Esophagus muscularis mucosa (tissue), 4 donors: Measurements from ENCODE around the gene USP13. TPM values are rescaled to one million over a fixed set of nuclear protein-coding genes. Genes with fewer than 3 reads are reported as not detected.

Experiments used
- DNase-seq: peaks from one replicate; pipeline ENCODE4 v3.0.0-alpha.2; 2017; ENCODE audit errors: extremely low spot score
- H3K27ac ChIP-seq, 4 donors: fragments of 200-600 bp; sonication (generic); replicated peaks in 1 of 4; 1 replicate in 3 of 4; 2 replicates in 1 of 4; pipeline ENCODE4 v1.5.1; 2016 to 2019; ENCODE audit warnings: mild to moderate bottlenecking in 1 of 4
- H3K27me3 ChIP-seq, 4 donors: fragments of 200-600 bp; sonication (generic); one replicate each; pipeline versions ENCODE4 v1.5.1 to v1.6.0; 2016 to 2019
- H3K36me3 ChIP-seq, 4 donors: fragments of 200-600 bp; sonication (generic); one replicate each; pipeline ENCODE4 v1.5.1; 2016 to 2019
- H3K4me1 ChIP-seq, 4 donors: fragments of 200-600 bp; sonication (generic); one replicate each; pipeline ENCODE4 v1.5.1; 2016 to 2019
- H3K4me3 ChIP-seq, 4 donors: fragments of 200-600 bp; sonication (generic); 1 replicate in 2 of 4; 2 replicates in 2 of 4; pipeline ENCODE4 v1.5.1; 2016 to 2019; ENCODE audit warnings: mild to moderate bottlenecking in 4 of 4, moderate library complexity in 1 of 4
- H3K9me3 ChIP-seq, 4 donors: fragments of 200-600 bp; sonication (generic); 1 replicate in 3 of 4; 2 replicates in 1 of 4; pipeline ENCODE4 v1.5.1; 2016 to 2019
- EP300 ChIP-seq: sonication (generic); formaldehyde crosslinking; IDR thresholded peaks from one replicate; pipeline ENCODE4 v1.6.1; 2017; ENCODE audit warnings: antibody characterized with exemption
- POLR2A ChIP-seq: fragments of 450-650 bp; IDR thresholded peaks from one replicate; pipeline ENCODE4 v1.6.1; 2017; ENCODE audit warnings: antibody characterized with exemption, moderate library complexity, mild to moderate bottlenecking, low read depth
- POLR2AphosphoS5 ChIP-seq, 2 donors: sonication (generic); formaldehyde crosslinking; IDR thresholded peaks; one replicate each; pipeline ENCODE4 v1.6.1; 2017; ENCODE audit warnings: antibody characterized with exemption in 2 of 2
- WGBS: methylation state at CpG from one replicate; pipeline ENCODE4 v1.1.5; 2018; 5-methylcytosine and 5-hydroxymethylcytosine counted together
- intact Hi-C: fragments of 100-400 bp; cut with DNase I; formaldehyde crosslinking; loops from one replicate; pipeline ENCODE4 v1.15.1; 2023
- total RNA-seq, 4 donors: library from RNA; depleted of rRNA; stranded (reverse); fragments of >200 nt; gene quantifications; one replicate each; pipeline versions ENCODE4 v1.1.0 to v1.2.1, GENCODE V29; 2016
- TF ChIP-seq, protein P1 (sequence below), 3 experiments: fragments of 200-600 bp in 2 of 3; fragments of 450-650 bp in 1 of 3; sonication (generic) in 2 of 3; IDR thresholded peaks; one replicate each; pipeline ENCODE4 v1.5.1; 2017 to 2019; ENCODE audit warnings: antibody characterized with exemption in 3 of 3, mild to moderate bottlenecking in 2 of 3, moderate library complexity in 1 of 3

The USP13 gene, protein sequence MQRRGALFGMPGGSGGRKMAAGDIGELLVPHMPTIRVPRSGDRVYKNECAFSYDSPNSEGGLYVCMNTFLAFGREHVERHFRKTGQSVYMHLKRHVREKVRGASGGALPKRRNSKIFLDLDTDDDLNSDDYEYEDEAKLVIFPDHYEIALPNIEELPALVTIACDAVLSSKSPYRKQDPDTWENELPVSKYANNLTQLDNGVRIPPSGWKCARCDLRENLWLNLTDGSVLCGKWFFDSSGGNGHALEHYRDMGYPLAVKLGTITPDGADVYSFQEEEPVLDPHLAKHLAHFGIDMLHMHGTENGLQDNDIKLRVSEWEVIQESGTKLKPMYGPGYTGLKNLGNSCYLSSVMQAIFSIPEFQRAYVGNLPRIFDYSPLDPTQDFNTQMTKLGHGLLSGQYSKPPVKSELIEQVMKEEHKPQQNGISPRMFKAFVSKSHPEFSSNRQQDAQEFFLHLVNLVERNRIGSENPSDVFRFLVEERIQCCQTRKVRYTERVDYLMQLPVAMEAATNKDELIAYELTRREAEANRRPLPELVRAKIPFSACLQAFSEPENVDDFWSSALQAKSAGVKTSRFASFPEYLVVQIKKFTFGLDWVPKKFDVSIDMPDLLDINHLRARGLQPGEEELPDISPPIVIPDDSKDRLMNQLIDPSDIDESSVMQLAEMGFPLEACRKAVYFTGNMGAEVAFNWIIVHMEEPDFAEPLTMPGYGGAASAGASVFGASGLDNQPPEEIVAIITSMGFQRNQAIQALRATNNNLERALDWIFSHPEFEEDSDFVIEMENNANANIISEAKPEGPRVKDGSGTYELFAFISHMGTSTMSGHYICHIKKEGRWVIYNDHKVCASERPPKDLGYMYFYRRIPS
- total RNA-seq: 10 to 100 TPM in 3 of 4 donors, 1 to 10 TPM in 1; 8.7 to 15.1 (median 11.9) TPM

DNA sequence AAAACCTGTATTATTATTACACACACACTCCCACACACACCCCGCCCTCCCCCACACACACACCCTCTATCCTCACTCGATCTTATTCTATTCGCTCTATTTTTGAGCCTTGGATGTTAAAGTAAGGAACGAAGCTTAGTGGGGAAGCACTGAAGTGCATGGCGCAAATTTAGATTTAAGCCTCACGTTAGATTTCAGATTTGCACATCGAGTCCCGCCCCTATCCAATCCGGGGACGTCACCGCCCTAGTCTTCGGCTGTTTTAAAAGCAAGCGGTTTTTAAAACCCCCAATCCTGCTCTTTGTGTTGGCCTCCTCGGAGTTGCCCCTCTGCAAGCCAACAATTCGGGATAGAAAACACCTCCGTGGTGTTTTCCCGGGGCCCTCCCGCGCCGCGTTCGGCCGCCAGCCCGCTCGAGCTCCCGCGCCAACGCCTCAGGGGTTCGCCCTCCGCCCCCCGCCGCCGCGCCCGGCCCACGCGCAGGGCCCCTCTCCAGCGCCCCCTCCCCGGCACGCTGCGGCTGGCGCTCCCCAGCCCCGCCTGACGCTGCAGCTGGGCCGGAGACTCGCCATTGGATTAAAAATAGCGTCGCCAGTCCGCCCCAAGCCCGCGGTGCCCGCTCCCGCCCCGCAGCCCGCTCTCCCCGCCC lies at the start of gene USP13:
Gene USP13 (plus strand): TSS at position 594 of the 649 bp plus-strand sequence. CDS start 186 bp downstream, outside the sequence.
- no peak for DNase-seq

DNA sequence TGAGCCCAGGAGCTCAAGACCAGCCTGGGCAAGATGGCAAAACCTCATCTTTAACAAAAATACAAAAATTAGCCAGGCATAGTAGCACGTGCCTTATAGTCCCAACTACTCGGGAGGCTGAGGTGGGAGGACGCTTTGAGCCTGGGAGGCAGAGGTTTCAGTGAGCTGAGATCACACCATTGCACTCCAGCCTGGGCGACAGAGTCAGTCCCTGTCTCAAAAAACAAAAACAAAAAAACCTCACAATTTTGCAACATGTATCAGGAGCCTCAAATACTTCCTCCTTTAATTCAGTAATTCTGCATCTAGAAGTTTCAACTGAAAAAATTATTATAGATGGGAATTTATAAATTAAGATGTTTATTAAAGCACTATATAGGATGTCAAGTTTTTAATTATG lies 49.5 kb upstream of the USP13 start:
- H3K27me3 ChIP-seq: no peaks in the 10 kb centered on the region
- H3K36me3 ChIP-seq: peaks cover 14 to 52% (median 41%) of the 10 kb centered on the region in 4 donors
- TF ChIP-seq, protein P1, sequence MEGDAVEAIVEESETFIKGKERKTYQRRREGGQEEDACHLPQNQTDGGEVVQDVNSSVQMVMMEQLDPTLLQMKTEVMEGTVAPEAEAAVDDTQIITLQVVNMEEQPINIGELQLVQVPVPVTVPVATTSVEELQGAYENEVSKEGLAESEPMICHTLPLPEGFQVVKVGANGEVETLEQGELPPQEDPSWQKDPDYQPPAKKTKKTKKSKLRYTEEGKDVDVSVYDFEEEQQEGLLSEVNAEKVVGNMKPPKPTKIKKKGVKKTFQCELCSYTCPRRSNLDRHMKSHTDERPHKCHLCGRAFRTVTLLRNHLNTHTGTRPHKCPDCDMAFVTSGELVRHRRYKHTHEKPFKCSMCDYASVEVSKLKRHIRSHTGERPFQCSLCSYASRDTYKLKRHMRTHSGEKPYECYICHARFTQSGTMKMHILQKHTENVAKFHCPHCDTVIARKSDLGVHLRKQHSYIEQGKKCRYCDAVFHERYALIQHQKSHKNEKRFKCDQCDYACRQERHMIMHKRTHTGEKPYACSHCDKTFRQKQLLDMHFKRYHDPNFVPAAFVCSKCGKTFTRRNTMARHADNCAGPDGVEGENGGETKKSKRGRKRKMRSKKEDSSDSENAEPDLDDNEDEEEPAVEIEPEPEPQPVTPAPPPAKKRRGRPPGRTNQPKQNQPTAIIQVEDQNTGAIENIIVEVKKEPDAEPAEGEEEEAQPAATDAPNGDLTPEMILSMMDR (IDR thresholded peaks at IDR 0.05): no peak
- no peak for TF ChIP-seq EP300
- TF ChIP-seq POLR2A: no peak
- TF ChIP-seq POLR2AphosphoS5 (IDR thresholded peaks at IDR 0.05): no peak
- H3K4me3 ChIP-seq: peak overlapping the region in 3 of 4 donors; percentile 77 to 92 (median 81)
- intact Hi-C loops: no loop called here
- WGBS: 75% methylated on average over 4 of the region's 4 CpGs
- H3K9me3 ChIP-seq: no peaks in the 10 kb centered on the region
- H3K27ac ChIP-seq: no peak overlapping the region
- peaks cover 20 to 50% (median 39%) of the 10 kb centered on the region in 4 donors for H3K4me1 ChIP-seq
- DNase-seq: no peak

More for the DNA sequence above, at the start of gene USP13:
- H3K36me3 ChIP-seq: no peaks in the 10 kb centered on the region
- H3K27ac ChIP-seq: peak within 1 kb of the TSS; percentile 95 to 97 (median 96)
- TF ChIP-seq EP300: no peak
- no peak for TF ChIP-seq POLR2A
- TF ChIP-seq, protein P1 (IDR thresholded peaks at IDR 0.05): peak in 1 of 3 experiments; percentile 45
- peak; percentile 15 to 19 for TF ChIP-seq POLR2AphosphoS5 (IDR thresholded peaks at IDR 0.05)
- no peaks in the 10 kb centered on the region for H3K27me3 ChIP-seq
- H3K4me3 ChIP-seq: peak within 1 kb of the TSS; percentile 86 to 94 (median 89)
- H3K4me1 ChIP-seq: peaks cover 4 to 27% (median 17%) of the 10 kb centered on the region in 4 donors
- no peaks in the 10 kb centered on the region for H3K9me3 ChIP-seq
- 3% methylated on average over 16 of the region's 56 CpGs for WGBS
- intact Hi-C loops: loop anchor here (5.0 kb wide), 1 partner anchor 45 kb away; no protein-coding TSS in a partner anchor

DNA sequence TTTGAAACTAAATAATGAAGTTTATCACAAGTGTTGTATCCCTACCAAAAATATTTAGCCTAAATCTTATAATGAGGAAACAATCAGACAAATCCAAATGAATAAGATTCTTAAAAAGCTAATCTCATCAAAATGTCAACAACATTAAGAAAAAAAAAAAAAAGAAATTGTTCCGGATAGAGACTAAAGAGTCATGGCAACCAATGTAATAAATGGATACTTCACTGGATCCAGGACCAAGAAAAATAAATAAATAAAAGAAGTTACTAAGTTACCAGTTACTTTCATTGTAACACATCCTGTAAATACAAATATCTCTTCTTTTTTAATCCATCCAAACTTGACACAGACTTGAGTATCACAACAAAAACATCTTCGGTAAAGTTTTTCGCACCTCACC lies 49.0 kb upstream of the USP13 start:
- intact Hi-C loops: no loop called here
- DNase-seq: no peak
- Histone ChIP-seq H3K9me3 (no peaks in the 10 kb centered on the region), H3K4me1 (peaks cover 20 to 55% (median 44%) of the 10 kb centered on the region in 4 donors), H3K4me3 (peak overlapping the region; percentile 71 to 92 (median 79)), H3K27me3 (no peaks in the 10 kb centered on the region), H3K27ac (peak overlapping the region; percentile 89 to 93 (median 92)), H3K36me3 (peaks cover 14 to 52% (median 36%) of the 10 kb centered on the region in 4 donors)
- 4% methylated on average over 3 of the region's 3 CpGs for WGBS
- TF ChIP-seq POLR2AphosphoS5 (IDR thresholded peaks at IDR 0.05) (no peak), POLR2A (no peak), EP300 (no peak)
- TF ChIP-seq, protein P1 (IDR thresholded peaks at IDR 0.05): no peak

DNA sequence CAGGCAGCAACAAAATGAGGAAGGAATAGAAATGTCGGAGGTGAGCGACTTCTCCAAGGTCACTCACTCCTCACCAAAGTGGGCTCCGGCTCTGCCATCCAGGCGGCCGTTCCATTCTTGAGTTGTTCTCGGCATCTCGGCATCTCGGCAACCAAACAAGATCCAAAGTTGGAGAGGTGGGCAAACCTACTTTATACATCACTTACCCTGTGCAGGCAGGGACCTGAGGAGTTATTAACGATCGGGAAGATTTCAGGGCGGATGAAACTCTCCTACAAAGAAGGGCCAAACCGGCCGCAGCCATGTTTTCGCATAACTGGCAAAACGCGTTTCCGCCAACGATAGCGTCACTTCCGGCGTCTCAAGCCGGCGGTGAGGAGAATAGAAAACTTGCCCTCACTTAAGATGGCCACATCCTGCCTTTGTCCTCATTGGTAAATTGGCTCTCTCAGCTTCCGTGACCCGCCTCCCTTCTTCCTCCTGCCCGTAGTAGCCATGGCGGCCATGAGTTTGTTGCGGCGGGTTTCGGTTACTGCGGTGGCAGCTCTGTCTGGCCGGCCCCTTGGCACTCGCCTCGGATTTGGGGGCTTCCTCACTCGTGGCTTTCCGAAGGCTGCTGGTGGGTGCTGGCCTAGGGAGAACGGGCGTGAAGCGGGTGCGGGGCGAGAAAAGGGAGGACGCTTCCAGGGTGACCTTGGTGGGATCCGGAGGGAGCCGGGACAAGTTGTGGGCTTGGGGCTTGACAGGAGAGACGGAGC lies 48.3 kb upstream of the USP13 start, which contains the start of the genes MRPL47 and NDUFB5:
Gene MRPL47 (minus strand): TSS at position 318 of the 758 bp plus-strand sequence. CDS start 14 bp downstream, at position 304.
Gene NDUFB5 (plus strand): TSS at position 474 of the 758 bp plus-strand sequence. CDS start 22 bp downstream, at position 496.
- DNase-seq: peak; percentile 98
- WGBS: 2% methylated on average over 28 of the region's 45 CpGs
- H3K27me3 ChIP-seq: no peaks in the 10 kb centered on the region
- H3K4me3 ChIP-seq: peak within 1 kb of the TSS; percentile 71 to 92 (median 79)
- H3K27ac ChIP-seq: peak within 1 kb of the TSS; percentile 89 to 93 (median 92)
- H3K4me1 ChIP-seq: peaks cover 20 to 62% (median 51%) of the 10 kb centered on the region in 4 donors
- H3K36me3 ChIP-seq: peaks cover 14 to 47% (median 31%) of the 10 kb centered on the region in 4 donors
- TF ChIP-seq EP300: no peak
- peak; percentile 51 for TF ChIP-seq POLR2A
- peak; percentile 95 to 97 for TF ChIP-seq POLR2AphosphoS5 (IDR thresholded peaks at IDR 0.05)
- no peaks in the 10 kb centered on the region for H3K9me3 ChIP-seq
- intact Hi-C loops: loop anchor here (5.0 kb wide), 1 partner anchor 48 kb away; the partner anchor contains the start of gene USP13
